DND-41 (cell line): ENCODE measurements around the gene GRAP2.

ENCODE experiments used
- ATAC-seq: fragments of 200-7000 bp; cut with Tn5 transposase; 3 replicates; pipeline ENCODE4 v1.9.1; 2021; ENCODE audit warnings: low read depth; ENCODE audit not compliant: insufficient read depth
- DNase-seq: peaks from one replicate; pipeline ENCODE4 v3.0.0-alpha.2; 2020
- H2AFZ ChIP-seq: 2 replicates; pipeline ENCODE4 v1.6.0; 2012; ENCODE audit warnings: low read depth, low read length
- H3K27ac ChIP-seq: 2 replicates; pipeline ENCODE4 v1.5.1; 2012; ENCODE audit warnings: low read length, inconsistent platforms
- H3K27me3 ChIP-seq: fragments of 200-600 bp; sonication (generic); 2 replicates; pipeline ENCODE4 v1.6.0; 2012; ENCODE audit warnings: low read length, mild to moderate bottlenecking, inconsistent platforms; ENCODE audit not compliant: insufficient read depth, poor library complexity
- H3K36me3 ChIP-seq: 2 replicates; pipeline ENCODE4 v1.5.1; 2012; ENCODE audit warnings: low read length, inconsistent platforms; ENCODE audit not compliant: insufficient read depth
- H3K4me1 ChIP-seq: 2 replicates; pipeline ENCODE4 v1.5.1; 2012; ENCODE audit warnings: mild to moderate bottlenecking, low read length; ENCODE audit not compliant: insufficient read depth
- H3K4me2 ChIP-seq: 2 replicates; pipeline ENCODE4 v1.6.0; 2012; ENCODE audit warnings: mild to moderate bottlenecking, moderate library complexity, low read length, inconsistent platforms; ENCODE audit not compliant: insufficient read depth
- H3K4me3 ChIP-seq, 2 experiments: fragments of 200-600 bp in 1 of 2; shearing (Covaris generic) in 1 of 2; 2 replicates each; pipeline ENCODE4 v1.5.1; 2012 to 2016; ENCODE audit warnings: inconsistent platforms in 2 of 2, low read length in 2 of 2, mild to moderate bottlenecking in 2 of 2, low read depth in 1 of 2, moderate library complexity in 1 of 2
- H3K79me2 ChIP-seq: 2 replicates; pipeline ENCODE4 v1.6.0; 2012; ENCODE audit warnings: low read length, inconsistent platforms; ENCODE audit not compliant: insufficient read depth
- H3K9ac ChIP-seq: 2 replicates; pipeline ENCODE4 v1.6.0; 2012; ENCODE audit warnings: low read depth, mild to moderate bottlenecking, inconsistent platforms, low read length, moderate library complexity
- H3K9me3 ChIP-seq: 2 replicates; pipeline ENCODE4 v1.5.1; 2012; ENCODE audit warnings: low read length, moderate library complexity, mild to moderate bottlenecking, inconsistent platforms; ENCODE audit not compliant: insufficient read depth, severe bottlenecking
- H4K20me1 ChIP-seq: 2 replicates; pipeline ENCODE4 v1.6.0; 2012; ENCODE audit warnings: low read length; ENCODE audit not compliant: insufficient read depth
- CTCF ChIP-seq: IDR thresholded peaks from 2 replicates; pipeline ENCODE4 v1.5.1; 2012; ENCODE audit warnings: borderline replicate concordance, low read length, moderate library complexity, mild to moderate bottlenecking; ENCODE audit not compliant: poor library complexity, severe bottlenecking; ENCODE audit errors: extremely low read depth
- EZH2 ChIP-seq: IDR thresholded peaks from 3 replicates; pipeline ENCODE4 v1.6.1; 2012; ENCODE audit warnings: borderline replicate concordance, low read depth, mild to moderate bottlenecking, moderate library complexity, low read length, inconsistent platforms; ENCODE audit not compliant: severe bottlenecking

The GRAP2 gene

GRCh38 chr22:39940757-39941305 is 39.9 kb downstream of the GRAP2 start:
- DNase-seq (no peak), ATAC-seq (no peak)
- Histone ChIP-seq H3K4me2 (no peak overlapping the region), H3K27ac (peak overlapping the region; percentile 24), H3K79me2 (peaks cover 97% of the 10 kb centered on the region), H3K36me3 (peaks cover 27% of the 10 kb centered on the region), H3K27me3 (no peaks in the 10 kb centered on the region), H3K4me3 (no peak overlapping the region), H3K9ac (no peak overlapping the region), H2AFZ (no peak overlapping the region), H4K20me1 (no peaks in the 10 kb centered on the region), H3K4me1 (peaks cover 52% of the 10 kb centered on the region), H3K9me3 (no peaks in the 10 kb centered on the region)
- TF ChIP-seq EZH2, result no peak
- peak; percentile 42 for TF ChIP-seq CTCF

GRCh38 chr22:39941601-39942000 is 40.7 kb downstream of the GRAP2 start:
- peaks cover 96% of the 10 kb centered on the region for H3K79me2 ChIP-seq
- no peak for DNase-seq
- no peaks in the 10 kb centered on the region for H4K20me1 ChIP-seq
- no peaks in the 10 kb centered on the region for H3K9me3 ChIP-seq
- no peak for ATAC-seq
- H2AFZ ChIP-seq, result no peak overlapping the region
- no peaks in the 10 kb centered on the region for H3K27me3 ChIP-seq
- no peak overlapping the region for H3K4me3 ChIP-seq
- TF ChIP-seq EZH2 (no peak), CTCF (no peak)
- H3K27ac ChIP-seq, result no peak overlapping the region
- H3K36me3 ChIP-seq, result peaks cover 28% of the 10 kb centered on the region
- no peak overlapping the region for H3K4me2 ChIP-seq
- peaks cover 54% of the 10 kb centered on the region for H3K4me1 ChIP-seq
- no peak overlapping the region for H3K9ac ChIP-seq

- Histone ChIP-seq H3K9ac (no peak overlapping the region), H3K27ac (peak overlapping the region; percentile 47), H3K4me3 (no peak overlapping the region), H2AFZ (no peak overlapping the region), H3K4me1 (peaks cover 65% of the 10 kb centered on the region), H3K4me2 (no peak overlapping the region), H3K27me3 (no peaks in the 10 kb centered on the region), H3K9me3 (no peaks in the 10 kb centered on the region), H4K20me1 (no peaks in the 10 kb centered on the region), H3K36me3 (peaks cover 28% of the 10 kb centered on the region), H3K79me2 (peaks cover 96% of the 10 kb centered on the region)
- DNase-seq, result no peak
- TF ChIP-seq EZH2, result no peak
- no peak for TF ChIP-seq CTCF
- ATAC-seq, result no peak
Observed at GRCh38 chr22:39942439-39943230, 41.8 kb downstream of the GRAP2 start.
